ENCODE results near the gene FFAR4. TPM values are rescaled to one million over a fixed set of nuclear protein-coding genes. Genes with fewer than 3 reads are reported as not detected.

Gene FFAR4
- polyA plus RNA-seq, 3 donors = 0.22 to 9.3 (median 1.3) TPM

- 69 to 85% (median 85%) methylated on average over 5 of the region's 5 CpGs for WGBS, 3 donors
- no peak overlapping the region for H3K27ac ChIP-seq (ENCODE audit: low read depth, low read length)
Observed at GRCh38 chr10:93595378-93596161, 29.1 kb downstream of the FFAR4 start.

GRCh38 chr10:93596539-93596938 is 30.1 kb downstream of the FFAR4 start:
- WGBS, 3 donors = 76 to 96% (median 93%) methylated on average over 4 of the region's 4 CpGs
- no peak overlapping the region for H3K27ac ChIP-seq (ENCODE audit: low read depth, low read length)

- 79 to 96% (median 94%) methylated on average over 1 of the region's 1 CpG for WGBS, 3 donors
- H3K27ac ChIP-seq (ENCODE audit: low read depth, low read length) = no peak overlapping the region
Observed at GRCh38 chr10:93597075-93597599, 30.7 kb downstream of the FFAR4 start.

- WGBS, 3 donors = 83 to 87% (median 84%) methylated on average over 5 of the region's 5 CpGs
- no peak overlapping the region for H3K27ac ChIP-seq (ENCODE audit: low read depth, low read length)
Observed at GRCh38 chr10:93598157-93598556, 31.7 kb downstream of the FFAR4 start.

- H3K27ac ChIP-seq (ENCODE audit: low read depth, low read length) = no peak overlapping the region
- 53 to 65% (median 57%) methylated on average over 1 of the region's 1 CpG for WGBS, 3 donors
Observed at GRCh38 chr10:93599335-93599734, 32.9 kb downstream of the FFAR4 start.

DNA sequence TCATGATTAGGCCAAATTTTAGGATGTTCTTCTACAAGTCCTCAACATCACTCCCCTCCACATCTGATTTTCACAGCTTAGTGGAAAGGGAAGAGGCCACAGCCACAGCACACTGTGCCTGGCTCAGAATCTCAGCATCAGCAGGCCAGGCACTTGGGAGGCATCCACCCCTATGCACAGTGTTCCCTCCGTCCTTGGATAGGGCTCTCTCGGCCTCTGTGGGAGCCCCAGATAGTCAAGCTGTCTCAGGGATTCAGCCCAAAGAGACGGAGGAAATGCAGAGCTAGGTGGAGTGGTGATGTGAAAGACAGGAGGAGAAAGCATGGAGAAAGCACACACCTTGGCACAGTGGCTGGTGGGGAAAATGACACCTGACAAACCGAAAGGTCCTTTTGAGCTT is 33.3 kb downstream of the FFAR4 start:
- WGBS, 3 donors = 62 to 86% (median 83%) methylated on average over 4 of the region's 4 CpGs
- H3K27ac ChIP-seq (ENCODE audit: low read depth, low read length) = no peak overlapping the region

- WGBS, 3 donors = 10 to 12% (median 11%) methylated on average over 53 to 60 of the region's 60 CpGs
- H3K27ac ChIP-seq (ENCODE audit: low read depth, low read length) = no peak overlapping the region
Observed at GRCh38 chr10:93600446-93601145, 34.1 kb downstream of the FFAR4 start.

GRCh38 chr10:93601146-93601773 is 34.8 kb downstream of the FFAR4 start, which contains the start of gene RBP4:
Gene RBP4, minus strand, starts transcription at chr10:93601235. Its CDS starts 207 bp downstream, at chr10:93601028.
- 1% methylated on average over 44 to 62 of the region's 63 CpGs for WGBS, 3 donors
- no peak within 1 kb of the TSS for H3K27ac ChIP-seq (ENCODE audit: low read depth, low read length)

DNA sequence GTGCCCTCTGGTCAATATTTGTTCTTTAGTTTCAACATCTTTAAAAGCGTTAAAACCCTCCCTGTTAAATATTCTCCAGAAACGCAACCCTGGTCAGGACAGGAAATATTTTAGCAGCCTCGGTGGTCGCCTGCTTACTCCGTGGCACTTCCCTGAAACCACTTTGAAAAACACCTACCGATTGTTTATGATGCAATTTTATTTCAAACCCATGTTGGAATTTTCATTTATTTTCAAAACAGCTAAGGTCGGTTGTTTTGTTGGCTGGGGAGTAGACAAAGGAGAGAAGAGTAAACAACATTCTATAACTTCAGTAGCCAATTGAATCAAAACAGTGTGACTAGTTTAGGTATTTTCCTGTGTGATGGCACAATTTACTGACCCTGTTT is 35.3 kb downstream of the FFAR4 start:
- H3K27ac ChIP-seq (ENCODE audit: low read depth, low read length) = no peak overlapping the region
- WGBS, 3 donors = 6 to 12% (median 6%) methylated on average over 7 of the region's 7 CpGs

DNA sequence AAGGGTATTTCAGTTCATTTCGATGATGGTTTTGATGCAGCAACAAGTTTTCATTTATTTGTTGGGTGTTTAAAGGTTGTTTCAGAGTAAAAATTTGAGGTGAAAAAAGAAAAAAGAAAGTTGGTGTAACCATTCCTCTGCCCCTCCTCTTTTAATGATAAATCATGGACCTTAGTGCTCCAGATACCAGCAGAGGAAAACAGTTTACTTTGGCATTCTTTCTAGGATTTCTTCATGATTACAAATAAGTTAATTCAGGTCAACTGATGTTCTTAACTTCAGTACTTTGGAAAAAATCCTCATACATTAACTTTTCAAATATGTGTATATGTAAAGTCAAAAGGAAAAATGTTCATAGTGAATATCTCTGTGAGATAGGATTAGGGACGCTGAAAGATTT is 36.6 kb downstream of the FFAR4 start:
- 91 to 93% (median 93%) methylated on average over 2 of the region's 2 CpGs for WGBS, 3 donors
- H3K27ac ChIP-seq (ENCODE audit: low read depth, low read length) = no peak overlapping the region

DNA sequence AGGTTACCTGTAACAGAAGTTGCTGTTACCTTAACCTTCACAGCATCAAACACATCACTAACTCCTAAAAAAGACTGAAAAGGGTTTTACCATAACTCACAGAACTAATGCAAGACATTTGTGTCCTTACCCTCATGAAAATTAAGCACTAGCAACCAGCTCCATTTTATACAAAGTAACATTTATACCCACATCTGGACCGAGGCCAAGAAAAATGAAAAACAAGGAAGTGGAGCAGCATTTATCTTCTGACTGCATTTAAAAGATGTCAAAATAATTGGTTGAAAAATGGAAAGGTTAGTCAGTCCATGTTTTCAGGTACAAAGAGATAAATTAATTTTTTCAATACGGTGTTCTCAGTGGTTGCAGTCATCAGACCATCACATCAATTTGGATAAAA is 37.7 kb downstream of the FFAR4 start:
- H3K27ac ChIP-seq (ENCODE audit: low read depth, low read length) = no peak overlapping the region
- 15 to 32% (median 21%) methylated on average over 2 of the region's 2 CpGs for WGBS, 3 donors

GRCh38 chr10:93608421-93608820 is 42.0 kb downstream of the FFAR4 start:
- WGBS, 3 donors = 85 to 93% (median 90%) methylated on average over 3 of the region's 3 CpGs

DNA sequence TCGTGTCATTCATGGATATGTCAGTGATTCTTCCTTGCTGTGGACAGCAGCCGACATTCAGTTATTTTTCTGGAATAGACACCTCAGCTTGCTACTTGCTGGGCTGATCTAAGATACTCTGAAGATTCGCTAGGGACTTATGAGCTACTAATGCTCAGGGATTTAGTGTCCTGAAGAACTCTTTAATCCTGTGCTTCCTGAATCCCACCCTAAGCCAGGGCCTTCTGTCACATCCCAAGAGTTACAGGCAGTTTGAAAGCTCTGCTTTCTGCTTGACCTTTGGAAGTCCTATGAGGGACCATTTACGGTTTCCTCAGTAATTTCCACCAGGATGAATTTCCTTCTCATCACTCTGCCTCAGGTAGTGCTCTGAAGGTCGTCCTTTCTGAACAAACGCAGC is 45.8 kb downstream of the FFAR4 start, which contains the start of gene PDE6C:
Gene PDE6C (plus strand): TSS at position 227 of the 400 bp plus-strand sequence. CDS start 189 bp downstream, outside the sequence.
- no peak within 1 kb of the TSS for H3K27ac ChIP-seq (ENCODE audit: low read depth, low read length)
- WGBS, 3 donors = 79 to 81% (median 81%) methylated on average over 6 of the region's 6 CpGs

More at GRCh38 chr10:93608421-93608820, 42.0 kb downstream of the FFAR4 start:
- H3K27ac ChIP-seq (ENCODE audit: low read depth, low read length) = no peak overlapping the region

DNA sequence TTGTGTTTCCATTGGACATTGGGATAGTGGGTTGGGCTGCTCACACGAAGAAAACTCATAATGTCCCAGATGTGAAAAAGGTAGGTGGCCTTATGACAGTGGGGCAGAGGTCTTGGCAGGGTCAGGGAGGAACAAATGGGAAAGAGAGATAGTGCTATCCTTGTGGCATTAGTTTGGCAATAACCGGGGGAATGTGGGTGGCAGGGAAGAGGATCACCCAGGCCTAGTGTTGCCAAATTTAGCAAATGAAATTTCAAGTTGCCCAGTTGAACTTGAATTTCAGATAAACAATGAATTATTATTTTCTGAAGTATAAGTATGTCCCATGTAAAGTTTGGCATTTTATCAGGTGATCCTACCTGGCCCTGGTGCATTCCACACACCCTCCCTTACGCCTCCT is 46.7 kb downstream of the FFAR4 start:
- no peak overlapping the region for H3K27ac ChIP-seq (ENCODE audit: low read depth, low read length)
- 78 to 91% (median 88%) methylated on average over 3 of the region's 3 CpGs for WGBS, 3 donors

GRCh38 chr10:93614101-93614825 is 47.8 kb downstream of the FFAR4 start:
- no peak overlapping the region for H3K27ac ChIP-seq (ENCODE audit: low read depth, low read length)
- WGBS, 3 donors = 69 to 85% (median 78%) methylated on average over 7 of the region's 7 CpGs

- no peak overlapping the region for H3K27ac ChIP-seq (ENCODE audit: low read depth, low read length)
- WGBS, 3 donors = 43 to 80% (median 54%) methylated on average over 9 of the region's 9 CpGs
Observed at GRCh38 chr10:93615576-93616235, 49.2 kb downstream of the FFAR4 start.

DNA sequence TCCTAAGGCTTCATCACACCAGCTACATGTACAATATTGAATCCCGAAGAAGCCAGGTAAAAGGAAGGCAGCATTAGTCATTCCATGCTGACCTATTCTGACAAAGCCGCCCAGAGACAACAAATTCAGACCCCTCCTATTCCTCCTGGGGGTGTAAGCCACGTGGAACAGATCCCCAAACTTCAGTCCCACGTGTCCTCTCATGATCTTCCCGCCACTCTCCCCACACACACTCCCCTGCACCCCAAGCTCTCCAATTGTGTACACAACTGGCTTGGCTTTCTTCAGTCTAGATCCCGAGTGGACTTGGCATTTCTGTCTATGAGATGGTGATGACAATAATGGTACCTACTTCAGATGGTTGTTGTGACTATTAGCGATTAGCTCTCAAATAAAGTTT is 54.5 kb downstream of the FFAR4 start:
- WGBS, 3 donors = 71 to 88% (median 72%) methylated on average over 7 of the region's 7 CpGs
- H3K27ac ChIP-seq (ENCODE audit: low read depth, low read length) = no peak overlapping the region

DNA sequence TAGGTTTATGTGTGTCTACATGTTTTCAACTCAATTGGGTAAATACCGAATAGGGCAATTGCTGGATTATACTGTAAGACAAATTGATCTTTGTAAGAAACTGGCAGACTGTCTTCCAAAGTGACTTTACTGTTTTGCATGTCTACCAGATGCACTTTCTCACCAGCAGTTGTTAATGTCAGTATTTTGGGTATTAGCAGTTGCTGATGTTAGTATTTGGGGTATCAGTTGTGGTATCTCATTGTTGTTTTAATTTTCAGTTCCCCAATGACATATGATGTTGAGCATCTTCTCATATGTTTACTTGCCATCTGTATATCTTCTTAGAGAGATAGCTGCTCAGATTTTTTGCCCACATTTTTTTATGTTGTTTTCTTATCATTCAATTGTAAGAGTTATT is 56.5 kb downstream of the FFAR4 start:
- no peak overlapping the region for H3K27ac ChIP-seq (ENCODE audit: low read depth, low read length)
- WGBS, 3 donors = 83 to 100% (median 92%) methylated on average over 1 of the region's 1 CpG

All from adipose tissue (tissue), 3 donors.